Sigmoid colon (tissue), 7 donors: ENCODE results near the gene RGS21. TPM values are rescaled to one million over a fixed set of nuclear protein-coding genes. Genes with fewer than 3 reads are reported as not detected.

Experiments used
- DNase-seq: peaks from one replicate; pipeline ENCODE4 v3.0.0-alpha.2; 2019
- H3K27ac ChIP-seq, 4 donors: fragments of 200-600 bp; sonication (generic); one replicate each; pipeline ENCODE4 v1.5.1; 2016 to 2019; ENCODE audit warnings: mild to moderate bottlenecking in 1 of 4
- H3K27me3 ChIP-seq, 3 donors: fragments of 200-600 bp; sonication (generic); one replicate each; pipeline ENCODE4 v1.5.1; 2019; ENCODE audit warnings: mild to moderate bottlenecking in 1 of 3
- H3K36me3 ChIP-seq, 4 donors: fragments of 200-600 bp; sonication (generic); one replicate each; pipeline ENCODE4 v1.5.1; 2016 to 2019
- H3K4me1 ChIP-seq, 4 donors: fragments of 200-600 bp; sonication (generic); one replicate each; pipeline ENCODE4 v1.5.1; 2017 to 2019
- H3K4me3 ChIP-seq, 4 donors: fragments of 200-600 bp; sonication (generic); one replicate each; pipeline ENCODE4 v1.5.1; 2017 to 2019; ENCODE audit warnings: mild to moderate bottlenecking in 2 of 4, moderate library complexity in 1 of 4
- H3K9me3 ChIP-seq, 4 donors: fragments of 200-600 bp in 3 of 4; sonication (generic) in 3 of 4; one replicate each; pipeline versions ENCODE4 v1.5.1 to v1.6.1; 2013 to 2019
- CTCF ChIP-seq, 4 experiments: fragments of 450-650 bp in 3 of 4; fragments of 200-600 bp in 1 of 4; IDR thresholded peaks; one replicate each; pipeline ENCODE4 v1.5.1; 2016 to 2019; ENCODE audit warnings: antibody characterized with exemption in 4 of 4, mild to moderate bottlenecking in 3 of 4, moderate library complexity in 2 of 4
- EP300 ChIP-seq, 4 donors: sonication (generic); formaldehyde crosslinking; IDR thresholded peaks; one replicate each; pipeline ENCODE4 v1.6.1; 2017; ENCODE audit warnings: antibody characterized with exemption in 4 of 4
- POLR2A ChIP-seq, 2 donors: fragments of 450-650 bp; IDR thresholded peaks; one replicate each; pipeline ENCODE4 v1.6.1; 2016; ENCODE audit warnings: antibody characterized with exemption in 2 of 2, mild to moderate bottlenecking in 2 of 2, moderate library complexity in 2 of 2
- POLR2AphosphoS5 ChIP-seq, 4 donors: sonication (generic); formaldehyde crosslinking; IDR thresholded peaks; one replicate each; pipeline ENCODE4 v1.6.1; 2017; ENCODE audit warnings: antibody characterized with exemption in 4 of 4
- WGBS, 2 donors: extraction: QIAGEN DNeasy Blood & Tissue Kit; methylation state at CpG; one replicate each; pipeline ENCODE4 v1.1.7; 2013; 5-methylcytosine and 5-hydroxymethylcytosine counted together
- intact Hi-C: fragments of 100-400 bp; cut with DNase I; formaldehyde crosslinking; loops from one replicate; pipeline ENCODE4 v1.15.1; 2023
- polyA plus RNA-seq, 3 donors: library from polyadenylated mRNA; stranded (reverse); fragments of 200-250 nt; gene quantifications; one replicate each; pipeline ENCODE4 v1.2.3, GENCODE V29; 2013
- total RNA-seq, 4 donors: library from RNA; depleted of rRNA; stranded (reverse); fragments of >200 nt; gene quantifications; one replicate each; pipeline ENCODE4 v1.1.0, GENCODE V29; 2016
- donor health status: healthy with polysubstance abuse.
- donor health status: Bipolar disorder and iron deficiency.
- donor health status: healthy.

RGS21 gene
- total and polyA plus RNA-seq, 7 donors: not detected

GRCh38 chr1:192379554-192379953, 62.8 kb downstream of the RGS21 start:
- no peaks in the 10 kb centered on the region for H3K36me3 ChIP-seq
- no peak for DNase-seq
- H3K27me3 ChIP-seq: no peaks in the 10 kb centered on the region
- H3K9me3 ChIP-seq: no peaks in the 10 kb centered on the region
- no peak overlapping the region for H3K27ac ChIP-seq
- intact Hi-C loops: no loop called here
- no peaks in the 10 kb centered on the region for H3K4me1 ChIP-seq
- no peak for TF ChIP-seq CTCF (IDR thresholded peaks at IDR 0.05)
- no peak for TF ChIP-seq EP300 (IDR thresholded peaks at IDR 0.05)
- TF ChIP-seq POLR2A (IDR thresholded peaks at IDR 0.05): no peak
- no peak for TF ChIP-seq POLR2AphosphoS5 (IDR thresholded peaks at IDR 0.05)
- no peak overlapping the region for H3K4me3 ChIP-seq
- 90 to 94% methylated on average over 2 of the region's 2 CpGs for WGBS, 2 donors

GRCh38 chr1:192382758-192383157, 66.0 kb downstream of the RGS21 start:
- H3K27me3 ChIP-seq: no peaks in the 10 kb centered on the region
- peaks cover 0 to 3% (median 0%) of the 10 kb centered on the region in 4 donors for H3K9me3 ChIP-seq
- H3K27ac ChIP-seq: no peak overlapping the region
- no peak overlapping the region for H3K4me3 ChIP-seq
- H3K4me1 ChIP-seq: no peaks in the 10 kb centered on the region
- 82 to 86% methylated on average over 2 of the region's 2 CpGs for WGBS, 2 donors
- DNase-seq: no peak
- no peaks in the 10 kb centered on the region for H3K36me3 ChIP-seq
- intact Hi-C loops: no loop called here
- TF ChIP-seq EP300 (IDR thresholded peaks at IDR 0.05): no peak
- TF ChIP-seq POLR2AphosphoS5 (IDR thresholded peaks at IDR 0.05): no peak
- TF ChIP-seq CTCF (IDR thresholded peaks at IDR 0.05): no peak
- no peak for TF ChIP-seq POLR2A (IDR thresholded peaks at IDR 0.05)

GRCh38 chr1:192386051-192386650, 69.4 kb downstream of the RGS21 start:
- TF ChIP-seq EP300 (IDR thresholded peaks at IDR 0.05) (no peak), POLR2A (IDR thresholded peaks at IDR 0.05) (no peak), CTCF (IDR thresholded peaks at IDR 0.05) (no peak), POLR2AphosphoS5 (IDR thresholded peaks at IDR 0.05) (no peak)
- WGBS, 2 donors: 87 to 89% methylated on average over 1 of the region's 1 CpG
- no peak overlapping the region for H3K4me3 ChIP-seq
- no peaks in the 10 kb centered on the region for H3K36me3 ChIP-seq
- intact Hi-C loops: no loop called here
- no peaks in the 10 kb centered on the region for H3K27me3 ChIP-seq
- H3K27ac ChIP-seq: no peak overlapping the region
- DNase-seq: no peak
- peaks cover 0 to 3% (median 0%) of the 10 kb centered on the region in 4 donors for H3K9me3 ChIP-seq
- H3K4me1 ChIP-seq: no peaks in the 10 kb centered on the region

GRCh38 chr1:192395211-192395610, 78.4 kb downstream of the RGS21 start:
- whole genome bisulfite sequencing, 2 donors: 81 to 92% methylated on average over 2 of the region's 2 CpGs
- Histone ChIP-seq H3K4me1 (no peaks in the 10 kb centered on the region), H3K36me3 (no peaks in the 10 kb centered on the region), H3K4me3 (no peak overlapping the region), H3K27ac (no peak overlapping the region), H3K9me3 (no peaks in the 10 kb centered on the region), H3K27me3 (no peaks in the 10 kb centered on the region)
- TF ChIP-seq EP300 (IDR thresholded peaks at IDR 0.05) (no peak), POLR2AphosphoS5 (IDR thresholded peaks at IDR 0.05) (no peak), CTCF (IDR thresholded peaks at IDR 0.05) (no peak), POLR2A (IDR thresholded peaks at IDR 0.05) (no peak)
- DNase-seq: no peak
- intact Hi-C loops: no loop called here

- no peak for DNase-seq
- H3K4me3 ChIP-seq: no peak overlapping the region
- H3K4me1 ChIP-seq: no peaks in the 10 kb centered on the region
- no peak overlapping the region for H3K27ac ChIP-seq
- TF ChIP-seq EP300 (IDR thresholded peaks at IDR 0.05) (no peak), POLR2A (IDR thresholded peaks at IDR 0.05) (no peak), CTCF (IDR thresholded peaks at IDR 0.05) (no peak), POLR2AphosphoS5 (IDR thresholded peaks at IDR 0.05) (no peak)
- H3K27me3 ChIP-seq: no peaks in the 10 kb centered on the region
- intact Hi-C loops: no loop called here
- WGBS, 2 donors: 75 to 80% methylated on average over 3 of the region's 3 CpGs
- H3K9me3 ChIP-seq: no peaks in the 10 kb centered on the region
- no peaks in the 10 kb centered on the region for H3K36me3 ChIP-seq
Observed at GRCh38 chr1:192395895-192396294, 79.1 kb downstream of the RGS21 start.
